Measurements from ENCODE around the gene LEMD3.

LEMD3 gene

GRCh38 chr12:65208964-65209654 lies 39.7 kb downstream of the LEMD3 start:
- no peak for DNase-seq

GRCh38 chr12:65209655-65210043 lies 40.3 kb downstream of the LEMD3 start:
- peak; percentile 13 for DNase-seq

GRCh38 chr12:65217086-65217485 lies 47.7 kb downstream of the LEMD3 start:
- no peak for DNase-seq

- no peak for DNase-seq
Measured at GRCh38 chr12:65220761-65221160, 51.4 kb downstream of the LEMD3 start.

- no peak for DNase-seq
Measured at GRCh38 chr12:65229441-65229840, 60.1 kb downstream of the LEMD3 start.

- DNase-seq = peak; percentile 28
Measured at GRCh38 chr12:65232476-65233077, 63.2 kb downstream of the LEMD3 start.

GRCh38 chr12:65237153-65237552 lies 67.8 kb downstream of the LEMD3 start:
- DNase-seq = no peak

- no peak for DNase-seq
Measured at GRCh38 chr12:65238609-65239008, 69.2 kb downstream of the LEMD3 start.

GRCh38 chr12:65248656-65249633 lies 79.6 kb downstream of the LEMD3 start:
- DNase-seq = no peak

- DNase-seq = no peak
Measured at GRCh38 chr12:65252515-65252914, 83.1 kb downstream of the LEMD3 start.

- no peak for DNase-seq
Measured at GRCh38 chr12:65257986-65258385, 88.6 kb downstream of the LEMD3 start.

- no peak for DNase-seq
Measured at GRCh38 chr12:65259501-65259900, 90.1 kb downstream of the LEMD3 start.

GRCh38 chr12:65263777-65264176 lies 94.4 kb downstream of the LEMD3 start:
- no peak for DNase-seq

GRCh38 chr12:65266408-65266807 lies 97.0 kb downstream of the LEMD3 start:
- DNase-seq = no peak

GRCh38 chr12:65269603-65270002 lies 100.2 kb downstream of the LEMD3 start:
- DNase-seq = no peak

- DNase-seq = no peak
Measured at GRCh38 chr12:65274602-65275272, 105.4 kb downstream of the LEMD3 start.

GRCh38 chr12:65275627-65276026 lies 106.2 kb downstream of the LEMD3 start:
- no peak for DNase-seq

- no peak for DNase-seq
Measured at GRCh38 chr12:65276916-65277530, 107.6 kb downstream of the LEMD3 start.

GRCh38 chr12:65277994-65278575 lies 108.7 kb downstream of the LEMD3 start:
- DNase-seq = no peak

- DNase-seq = peak; percentile 5
Measured at GRCh38 chr12:65278576-65279368, 109.4 kb downstream of the LEMD3 start, which contains the start of gene MSRB3. TSS of gene MSRB3 (plus strand) at chr12:65278683. CDS start at chr12:65308580, 29,897 bp downstream.
